GM12878 (cell line): Measurements from ENCODE around the gene OSGEP. TPM values are rescaled to one million over a fixed set of nuclear protein-coding genes. Genes with fewer than 3 reads are reported as not detected.

Experiments
- BACH1 ChIP-seq: fragments of 450-650 bp; IDR thresholded peaks from 2 replicates; pipeline ENCODE4 v1.6.1; 2017; ENCODE audit warnings: mild to moderate bottlenecking, borderline replicate concordance
- BRCA1 ChIP-seq: IDR thresholded peaks from 2 replicates; pipeline ENCODE4 v1.6.1; 2011; ENCODE audit warnings: low read depth, low read length, improper control_type of control experiment
- CHD1 ChIP-seq: IDR thresholded peaks from 2 replicates; pipeline ENCODE4 v1.6.1; 2012; ENCODE audit warnings: low read depth, low read length, improper control_type of control experiment
- CREB1 ChIP-seq: IDR thresholded peaks from 2 replicates; pipeline ENCODE4 v1.6.1; 2012; ENCODE audit warnings: low read depth, mild to moderate bottlenecking, inconsistent platforms
- EGR1 ChIP-seq, 2 experiments: IDR thresholded peaks; 1 replicate in 1 of 2; 2 replicates in 1 of 2; pipeline ENCODE4 v1.6.1; 2011 to 2012; ENCODE audit warnings: low read depth in 2 of 2, low read length in 2 of 2, borderline replicate concordance in 1 of 2, mild to moderate bottlenecking in 1 of 2, moderate library complexity in 1 of 2
- EP300 ChIP-seq, 2 experiments: fragments of 150-350 bp in 1 of 2; IDR thresholded peaks; 2 replicates each; pipeline ENCODE4 v1.6.1; 2011 to 2012; ENCODE audit warnings: low read depth in 2 of 2, low read length in 2 of 2, borderline replicate concordance in 1 of 2, improper control_type of control experiment in 1 of 2, inconsistent platforms in 1 of 2; ENCODE audit not compliant: control insufficient read depth in 1 of 2
- HDAC6 ChIP-seq: fragments of 200-600 bp; sonication (generic); IDR thresholded peaks from one replicate; pipeline ENCODE4 v1.8.0; 2017; ENCODE audit warnings: antibody characterized with exemption; ENCODE audit not compliant: unreplicated experiment
- HDGF ChIP-seq: fragments of 450-650 bp; IDR thresholded peaks from 2 replicates; pipeline ENCODE4 v1.6.1; 2016; ENCODE audit warnings: antibody characterized with exemption
- LARP7 ChIP-seq: fragments of 450-650 bp; IDR thresholded peaks from 2 replicates; pipeline ENCODE4 v1.6.1; 2017; ENCODE audit warnings: mild to moderate bottlenecking
- MAX ChIP-seq: IDR thresholded peaks from 2 replicates; pipeline ENCODE4 v1.6.1; 2012; ENCODE audit warnings: low read depth, low read length, improper control_type of control experiment
- MLLT1 ChIP-seq: fragments of 450-650 bp; IDR thresholded peaks from 2 replicates; pipeline ENCODE4 v1.6.1; 2016; ENCODE audit warnings: mild to moderate bottlenecking
- MXI1 ChIP-seq: fragments of 150-350 bp; IDR thresholded peaks from 2 replicates; pipeline ENCODE4 v1.6.1; 2011; ENCODE audit warnings: low read depth, mild to moderate bottlenecking, inconsistent platforms, low read length, improper control_type of control experiment
- NFYA ChIP-seq: IDR thresholded peaks from 2 replicates; pipeline ENCODE4 v1.6.1; 2011; ENCODE audit warnings: low read depth, mild to moderate bottlenecking, low read length, improper control_type of control experiment, borderline replicate concordance
- PAX8 ChIP-seq: fragments of 450-650 bp; IDR thresholded peaks from 2 replicates; pipeline ENCODE4 v1.6.1; 2017; ENCODE audit warnings: mild to moderate bottlenecking, moderate library complexity
- PML ChIP-seq: IDR thresholded peaks from 2 replicates; pipeline ENCODE4 v1.6.1; 2012; ENCODE audit warnings: low read length, inconsistent platforms
- SIN3A ChIP-seq: IDR thresholded peaks from 2 replicates; pipeline ENCODE4 v1.6.1; 2012; ENCODE audit warnings: low read depth, low read length, improper control_type of control experiment
- SMARCA5 ChIP-seq: fragments of 450-650 bp; IDR thresholded peaks from 2 replicates; pipeline ENCODE4 v1.6.1; 2017; ENCODE audit warnings: mild to moderate bottlenecking
- SP1 ChIP-seq: IDR thresholded peaks from one replicate; pipeline ENCODE4 v1.6.1; 2011; ENCODE audit warnings: low read depth, low read length
- SUZ12 ChIP-seq: fragments of 200-600 bp; sonication (generic); IDR thresholded peaks from one replicate; pipeline ENCODE4 v1.6.1; 2018; ENCODE audit warnings: antibody characterized with exemption, mild to moderate bottlenecking; ENCODE audit not compliant: unreplicated experiment
- TCF3 ChIP-seq: IDR thresholded peaks from 2 replicates; pipeline ENCODE4 v1.6.1; 2012; ENCODE audit warnings: low read depth, mild to moderate bottlenecking, low read length, borderline replicate concordance; ENCODE audit not compliant: insufficient read depth
- USF1 ChIP-seq: IDR thresholded peaks from 2 replicates; pipeline ENCODE4 v1.6.1; 2011; ENCODE audit warnings: borderline replicate concordance, low read depth, mild to moderate bottlenecking, moderate library complexity, mixed read lengths, low read length; ENCODE audit not compliant: insufficient read depth; ENCODE audit errors: extremely low read length
- ZBTB4 ChIP-seq: fragments of 450-650 bp; formaldehyde crosslinking; IDR thresholded peaks from 2 replicates; pipeline ENCODE4 v1.4.0; 2022; ENCODE audit warnings: mild to moderate bottlenecking, moderate library complexity
- ZNF24 ChIP-seq: fragments of 450-650 bp; IDR thresholded peaks from 2 replicates; pipeline ENCODE4 v1.6.1; 2017; ENCODE audit warnings: antibody characterized with exemption, mild to moderate bottlenecking
- ZNF384 ChIP-seq: IDR thresholded peaks from 2 replicates; pipeline ENCODE4 v1.6.1; 2012; ENCODE audit warnings: low read depth, mild to moderate bottlenecking, low read length, improper control_type of control experiment, borderline replicate concordance
- ZSCAN29 ChIP-seq: fragments of 450-650 bp; IDR thresholded peaks from 2 replicates; pipeline ENCODE4 v1.6.1; 2017; ENCODE audit warnings: mild to moderate bottlenecking, moderate library complexity
- polyA plus RNA-seq, 11 experiments: library from polyadenylated mRNA; depleted of rRNA in 4 of 11; unstranded in 6 of 11; stranded (reverse) in 5 of 11; fragments of >200 nt; fragmentation: Nextera tagmentation in 4 of 11; fragmentation: Illumina TruSeq in 1 of 11; extraction: Ambion mirVana in 4 of 11; extraction: Trizol in 1 of 11; gene quantifications; 1 replicate in 1 of 11; 2 replicates in 10 of 11; pipeline versions ENCODE4 v1.2.1 to v1.2.3, GENCODE V29; 2011 to 2016; ENCODE audit warnings: inconsistent platforms in 2 of 11, missing spikeins in 2 of 11, low read depth in 1 of 11
- total RNA-seq, 4 experiments: library from RNA; depleted of rRNA in 3 of 4; stranded (reverse); fragments of >200 nt in 3 of 4; fragmentation: Illumina TruSeq in 1 of 4; extraction: Trizol in 1 of 4; gene quantifications; 2 replicates each; pipeline versions ENCODE4 v1.2.1 to v1.2.3, GENCODE V29; 2013 to 2021

Gene OSGEP
- total and polyA plus RNA-seq, 10 of the 15 experiments (the other 5 are each of a cell fraction or from before 2014, with no cell fraction given) = 47.8 to 88.9 (median 52.8) TPM

DNA sequence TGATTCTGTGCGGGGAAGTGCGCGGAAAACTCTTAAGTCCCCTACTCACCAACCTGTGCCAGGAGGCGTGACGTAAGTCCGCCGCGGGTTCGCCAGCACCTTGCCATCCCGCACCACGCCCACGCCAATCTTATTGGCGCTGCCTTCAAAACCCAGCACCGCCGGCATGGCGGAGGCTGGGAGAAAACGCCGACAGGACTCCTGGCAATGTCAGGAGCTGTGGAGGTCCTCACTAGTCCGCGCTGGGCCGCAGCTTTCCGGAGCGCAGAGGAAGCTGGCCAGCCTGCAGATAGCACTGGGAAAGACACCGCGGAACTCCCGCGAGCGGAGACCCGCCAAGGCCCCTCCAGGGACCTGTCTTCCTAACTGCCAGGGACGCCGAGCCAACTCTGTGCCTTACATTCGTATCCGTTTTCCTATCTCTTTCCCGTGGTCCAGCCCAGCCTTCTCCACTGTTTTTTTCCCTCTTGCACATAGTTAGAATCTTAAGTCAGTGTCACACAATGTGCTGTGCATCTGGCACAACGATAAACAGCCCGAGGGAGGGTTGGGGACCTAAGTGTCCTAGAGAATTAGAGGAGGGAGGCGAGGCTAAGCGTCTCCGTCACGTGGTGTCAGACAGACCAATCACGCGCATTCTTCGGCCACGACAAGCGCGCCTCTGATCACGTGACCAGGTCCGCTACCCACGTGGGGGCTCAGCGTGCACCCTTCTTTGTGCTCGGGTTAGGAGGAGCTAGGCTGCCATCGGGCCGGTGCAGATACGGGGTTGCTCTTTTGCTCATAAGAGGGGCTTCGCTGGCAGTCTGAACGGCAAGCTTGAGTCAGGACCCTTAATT, at the start of gene OSGEP, which contains the start of gene APEX1 (continued):
- TF ChIP-seq USF1 (peak; percentile 100), ZBTB4 (CRISPR knock-in tag) (peak; percentile 97), EGR1 (IDR thresholded peaks at IDR 0.05; ENCODE audit: borderline replicate concordance in 1 of 2, low read depth in 2 of 2, low read length in 2 of 2) (peak in 1 of 2 experiments; percentile 88; a peak in 2 of 3 replicates), MAX (peak; percentile 99), PAX8 (0 out of 2 replicates have a peak, but pooled peaks have one; percentile 36), SUZ12 (no peak), NFYA (no peak), HDAC6 (peak; percentile 72), HDGF (peak; percentile 67; the same call in 1 of the 2 replicates), SP1 (peak; percentile 74), ZSCAN29 (no peak), BACH1 (peak; percentile 22), MXI1 (peak; percentile 98), CREB1 (peak; percentile 79), LARP7 (no peak; the same call in 1 of the 2 replicates), ZNF384 (no peak), SIN3A (peak; percentile 92), EP300 (IDR thresholded peaks at IDR 0.05; ENCODE audit: borderline replicate concordance in 1 of 2, control insufficient read depth in 1 of 2, low read depth in 2 of 2, low read length in 2 of 2) (peak in 1 of 2 experiments; percentile 63; a peak in 2 of 4 replicates), TCF3 (no peak), SMARCA5 (no peak), PML (peak; percentile 97), ZNF24 (no peak), MLLT1 (peak; percentile 52), BRCA1 (peak; percentile 13; the same call in 1 of the 2 replicates), CHD1 (no peak)
